Neural cell (in vitro differentiated cells): ENCODE measurements around the gene GNG14.
A peak's percentile ranks its signal among the peaks of the same experiment; 100 is the strongest.

ENCODE experiments used
- EZH2 ChIP-seq: fragments of 200-600, 300-800 bp; shearing (Covaris generic), sonication (generic); IDR thresholded peaks from 2 replicates; pipeline ENCODE4 v1.6.1; 2014; ENCODE audit warnings: antibody characterized with exemption, low read length, borderline replicate concordance, mild to moderate bottlenecking; ENCODE audit not compliant: insufficient read depth, poor library complexity, severe bottlenecking
- POLR2AphosphoS5 ChIP-seq: IDR thresholded peaks from 2 replicates; pipeline ENCODE4 v1.6.1; 2012
- RAD21 ChIP-seq: fragments of 450-650 bp; conservative IDR thresholded peaks from 2 replicates; pipeline ENCODE4 v1.6.1; 2014; ENCODE audit warnings: antibody characterized with exemption, mild to moderate bottlenecking, moderate library complexity
- TAF1 ChIP-seq: IDR thresholded peaks from 2 replicates; pipeline ENCODE4 v1.6.1; 2012; ENCODE audit warnings: low read depth
- TF ChIP-seq, protein P1 (sequence below): fragments of 450-650 bp; IDR thresholded peaks from 2 replicates; pipeline ENCODE4 v1.5.1; 2014; ENCODE audit warnings: antibody characterized with exemption, mild to moderate bottlenecking, moderate library complexity; ENCODE audit not compliant: poor library complexity, severe bottlenecking

- TF ChIP-seq TAF1 (no peak), POLR2AphosphoS5 (peak; percentile 6), EZH2 (no peak), RAD21 (no peak)
- TF ChIP-seq, protein P1, sequence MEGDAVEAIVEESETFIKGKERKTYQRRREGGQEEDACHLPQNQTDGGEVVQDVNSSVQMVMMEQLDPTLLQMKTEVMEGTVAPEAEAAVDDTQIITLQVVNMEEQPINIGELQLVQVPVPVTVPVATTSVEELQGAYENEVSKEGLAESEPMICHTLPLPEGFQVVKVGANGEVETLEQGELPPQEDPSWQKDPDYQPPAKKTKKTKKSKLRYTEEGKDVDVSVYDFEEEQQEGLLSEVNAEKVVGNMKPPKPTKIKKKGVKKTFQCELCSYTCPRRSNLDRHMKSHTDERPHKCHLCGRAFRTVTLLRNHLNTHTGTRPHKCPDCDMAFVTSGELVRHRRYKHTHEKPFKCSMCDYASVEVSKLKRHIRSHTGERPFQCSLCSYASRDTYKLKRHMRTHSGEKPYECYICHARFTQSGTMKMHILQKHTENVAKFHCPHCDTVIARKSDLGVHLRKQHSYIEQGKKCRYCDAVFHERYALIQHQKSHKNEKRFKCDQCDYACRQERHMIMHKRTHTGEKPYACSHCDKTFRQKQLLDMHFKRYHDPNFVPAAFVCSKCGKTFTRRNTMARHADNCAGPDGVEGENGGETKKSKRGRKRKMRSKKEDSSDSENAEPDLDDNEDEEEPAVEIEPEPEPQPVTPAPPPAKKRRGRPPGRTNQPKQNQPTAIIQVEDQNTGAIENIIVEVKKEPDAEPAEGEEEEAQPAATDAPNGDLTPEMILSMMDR: no peak
These were observed 34.1 kb downstream of the GNG14 start for GRCh38 chr19:12721656-12722565.
